GM23338 (cell line): ENCODE results near the gene MKRN2.

ENCODE experiments used
- CTCF ChIP-seq, 2 experiments: fragments of 200-600 bp in 1 of 2; sonication (generic) in 1 of 2; conservative IDR thresholded peaks; 2 replicates each; pipeline versions ENCODE4 v1.5.1 to v1.6.1; 2016 to 2017; ENCODE audit warnings: antibody characterized with exemption in 2 of 2, low read depth in 2 of 2, mild to moderate bottlenecking in 2 of 2, moderate library complexity in 1 of 2
- ETS1 ChIP-seq: IDR thresholded peaks from 2 replicates; pipeline ENCODE4 v1.6.1; 2016; ENCODE audit warnings: antibody characterized with exemption
- EZH2phosphoT487 ChIP-seq: fragments of 200-600 bp; sonication (generic); IDR thresholded peaks from one replicate; pipeline ENCODE4 v1.8.1; 2018; ENCODE audit warnings: antibody characterized with exemption; ENCODE audit not compliant: unreplicated experiment
- POLR2AphosphoS5 ChIP-seq: IDR thresholded peaks from 2 replicates; pipeline ENCODE4 v1.6.1; 2016; ENCODE audit warnings: antibody characterized with exemption, low read depth
- REST ChIP-seq: IDR thresholded peaks from one replicate; pipeline ENCODE4 v1.6.1; 2018; ENCODE audit warnings: antibody characterized with exemption; ENCODE audit not compliant: unreplicated experiment
- ZNF331 ChIP-seq: fragments of 250-450 bp; sonication (Bioruptor Pico); IDR thresholded peaks from 2 replicates; pipeline ENCODE4 v1.5.0; 2020; ENCODE audit warnings: low read depth, mild to moderate bottlenecking, moderate library complexity

- TF ChIP-seq CTCF (conservative IDR thresholded peaks at IDR 0.05; ENCODE audit: low read depth in 2 of 2) (no peak), POLR2AphosphoS5 (no peak), ZNF331 (CRISPR knock-in tag) (no peak), EZH2phosphoT487 (no peak), REST (no peak), ETS1 (no peak)
Measured at GRCh38 chr3:12508291-12508700, 48.6 kb upstream of the MKRN2 start.
